NOMO-1 treated with DMSO at 0.1 percent for 48 hours (cell line): ENCODE measurements around the gene SLC11A1.

Experiments
- DNase-seq: peaks from one replicate; lab custom pipeline; 2025; ENCODE audit not compliant: unreplicated experiment; lab: John Stamatoyannopoulos, UW

The SLC11A1 gene

GRCh38 chr2:218366621-218367414 lies 15.3 kb upstream of the SLC11A1 start:
- no peak for DNase-seq

- peak; percentile 91 for DNase-seq
These were observed 14.5 kb upstream of the SLC11A1 start for GRCh38 chr2:218367415-218368149.

GRCh38 chr2:218368150-218368528 lies 13.9 kb upstream of the SLC11A1 start:
- DNase-seq: no peak

GRCh38 chr2:218368621-218369153 lies 13.4 kb upstream of the SLC11A1 start:
- DNase-seq: peak; percentile 55

GRCh38 chr2:218369330-218369729 lies 12.7 kb upstream of the SLC11A1 start:
- no peak for DNase-seq

GRCh38 chr2:218370410-218371063 lies 11.5 kb upstream of the SLC11A1 start:
- peak; percentile 92 for DNase-seq

- DNase-seq: no peak
These were observed 10.1 kb upstream of the SLC11A1 start for GRCh38 chr2:218371983-218372350.

- no peak for DNase-seq
These were observed 7.3 kb upstream of the SLC11A1 start for GRCh38 chr2:218374795-218375194.

- DNase-seq: no peak
These were observed 6.9 kb upstream of the SLC11A1 start for GRCh38 chr2:218375212-218375611.

GRCh38 chr2:218378053-218378452 lies 4.0 kb upstream of the SLC11A1 start:
- DNase-seq: no peak

GRCh38 chr2:218382785-218383184 lies 712 bp downstream of the SLC11A1 start:
- DNase-seq: no peak

- no peak for DNase-seq
These were observed 1.9 kb downstream of the SLC11A1 start for GRCh38 chr2:218383892-218384519.

- DNase-seq: no peak
These were observed 2.9 kb downstream of the SLC11A1 start for GRCh38 chr2:218384975-218385374.

- DNase-seq: no peak
These were observed 4.7 kb downstream of the SLC11A1 start for GRCh38 chr2:218386505-218387368.

GRCh38 chr2:218387369-218388194 lies 5.5 kb downstream of the SLC11A1 start:
- DNase-seq: no peak

- no peak for DNase-seq
These were observed 7.5 kb downstream of the SLC11A1 start for GRCh38 chr2:218389333-218390150.

- DNase-seq: no peak
These were observed 9.1 kb downstream of the SLC11A1 start for GRCh38 chr2:218391202-218391601.

- DNase-seq: no peak
These were observed 10.4 kb downstream of the SLC11A1 start for GRCh38 chr2:218392459-218392858.
